CD4-positive, alpha-beta T cell treated with Interferon gamma for 1 hour (primary cell): ENCODE data around the gene TOE1.

Experiments
- DNase-seq: peaks from one replicate; pipeline ENCODE4 v3.0.0-alpha.2; 2020

Gene TOE1

GRCh38 chr1:45326627-45327623 is 13.0 kb upstream of the TOE1 start, which contains the start of gene HPDL:
TSS of gene HPDL (plus strand) at chr1:45326895. CDS start at chr1:45327149, 254 bp downstream.
- DNase-seq, result peak; percentile 59

DNA sequence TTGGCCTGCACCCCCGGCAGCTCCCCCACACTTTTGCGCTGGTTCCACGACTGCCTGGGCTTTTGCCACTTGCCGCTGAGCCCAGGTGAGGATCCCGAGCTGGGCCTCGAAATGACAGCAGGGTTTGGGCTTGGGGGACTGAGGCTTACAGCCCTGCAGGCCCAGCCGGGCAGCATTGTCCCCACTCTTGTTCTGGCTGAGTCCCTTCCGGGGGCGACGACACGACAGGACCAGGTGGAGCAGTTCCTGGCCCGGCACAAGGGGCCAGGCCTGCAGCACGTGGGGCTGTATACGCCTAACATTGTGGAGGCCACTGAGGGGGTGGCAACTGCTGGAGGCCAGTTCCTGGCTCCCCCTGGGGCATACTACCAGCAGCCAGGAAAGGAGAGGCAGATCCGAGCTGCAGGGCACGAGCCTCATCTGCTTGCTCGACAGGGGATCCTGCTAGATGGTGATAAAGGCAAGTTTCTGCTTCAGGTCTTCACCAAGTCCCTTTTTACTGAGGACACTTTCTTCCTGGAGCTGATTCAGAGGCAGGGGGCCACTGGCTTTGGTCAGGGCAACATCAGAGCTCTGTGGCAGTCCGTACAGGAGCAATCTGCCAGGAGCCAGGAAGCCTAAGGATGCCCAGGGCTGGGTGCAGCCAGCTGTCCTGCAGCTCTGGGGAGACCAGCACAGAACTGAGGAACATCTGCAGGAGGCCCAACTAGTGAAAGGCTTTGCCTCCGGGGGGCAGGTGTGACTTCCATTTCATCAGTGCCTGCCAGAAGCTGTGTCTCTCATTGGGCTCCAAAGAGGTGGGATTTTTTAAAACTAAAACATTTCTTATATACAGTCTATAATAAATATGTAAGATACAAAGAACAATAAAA is 12.1 kb upstream of the TOE1 start:
- no peak for DNase-seq

- no peak for DNase-seq
Observed at GRCh38 chr1:45328680-45329079, 11.3 kb upstream of the TOE1 start.

GRCh38 chr1:45329445-45329844 is 10.5 kb upstream of the TOE1 start:
- DNase-seq, result no peak

- no peak for DNase-seq
Observed at GRCh38 chr1:45331436-45332345, 8.3 kb upstream of the TOE1 start.

- DNase-seq, result no peak
Observed at GRCh38 chr1:45332346-45332720, 7.6 kb upstream of the TOE1 start.

- no peak for DNase-seq
Observed at GRCh38 chr1:45334308-45335245, 5.4 kb upstream of the TOE1 start.

- no peak for DNase-seq
Observed at GRCh38 chr1:45335855-45336324, 4.1 kb upstream of the TOE1 start.

- no peak for DNase-seq
Observed at GRCh38 chr1:45337630-45338325, 2.2 kb upstream of the TOE1 start.

DNA sequence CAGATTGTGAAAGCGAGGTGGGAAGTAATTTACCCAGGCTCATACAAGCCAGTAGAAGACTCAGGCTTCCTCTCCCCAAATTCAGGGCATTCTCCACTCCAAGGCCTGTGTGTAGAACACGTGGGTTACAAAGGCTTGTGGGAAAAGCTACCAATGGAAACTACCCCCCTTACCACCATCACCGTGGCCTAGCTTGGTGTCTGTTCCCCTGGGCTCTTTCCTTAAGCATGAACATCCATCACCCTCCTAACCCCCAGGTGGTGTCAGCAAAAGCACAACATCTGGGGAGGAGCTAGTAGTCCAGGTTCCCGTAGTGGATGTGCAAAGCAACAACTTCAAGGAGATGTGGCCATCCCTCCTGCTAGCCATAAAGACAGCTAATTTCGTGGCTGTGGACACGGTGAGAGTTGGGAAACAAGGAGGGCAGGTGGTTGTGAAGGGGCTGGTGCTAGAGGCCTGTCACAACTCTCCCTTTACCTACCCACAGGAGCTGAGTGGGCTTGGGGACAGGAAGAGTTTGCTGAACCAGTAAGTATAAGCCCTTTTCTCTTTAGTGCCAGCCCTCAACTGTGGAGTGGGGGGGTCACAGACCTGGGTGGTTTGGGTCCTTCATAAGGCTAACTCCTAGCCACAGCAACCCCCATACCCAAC is 971 bp downstream of the TOE1 start:
- DNase-seq, result no peak

GRCh38 chr1:45344499-45344898 is 4.5 kb downstream of the TOE1 start:
- no peak for DNase-seq

DNA sequence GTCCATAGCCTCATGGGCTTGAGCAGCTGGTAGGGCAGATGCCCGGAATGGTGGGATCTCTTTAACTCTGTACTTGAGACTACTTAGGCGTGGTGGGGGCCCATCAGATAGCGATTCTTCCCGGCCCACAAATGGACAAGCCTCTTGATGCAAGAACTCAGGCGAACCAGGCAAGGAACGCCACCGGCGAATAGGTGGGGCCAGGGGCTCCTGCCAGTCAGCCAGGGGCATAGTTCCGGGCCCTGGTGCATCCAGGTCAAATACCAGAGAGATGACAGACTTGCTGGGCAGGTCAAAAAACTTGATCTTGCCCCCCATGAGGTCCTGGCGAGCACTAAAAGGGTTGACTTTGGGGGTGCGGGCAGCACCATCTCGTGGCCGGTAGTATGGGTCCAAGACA is 5.0 kb downstream of the TOE1 start:
- DNase-seq, result no peak

GRCh38 chr1:45346473-45346872 is 6.5 kb downstream of the TOE1 start:
- no peak for DNase-seq

DNA sequence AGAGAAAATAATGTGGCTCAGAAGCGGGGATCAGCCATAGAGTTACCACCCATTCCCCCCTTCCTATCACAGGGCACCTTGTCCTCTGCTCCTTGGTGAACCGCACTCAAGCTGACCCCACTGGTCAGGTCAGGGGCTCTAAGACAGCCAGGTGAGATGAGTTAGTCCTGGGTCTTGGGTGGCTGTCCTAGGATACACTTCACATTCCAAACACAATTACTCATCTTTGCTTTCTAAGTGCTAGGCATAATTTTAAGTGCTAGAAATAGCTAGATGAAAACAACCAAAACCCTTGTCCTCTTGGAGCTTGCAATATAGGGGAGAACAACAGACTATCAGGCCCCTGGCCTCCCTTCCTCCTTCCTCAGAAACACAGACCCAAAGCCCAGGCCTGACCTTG is 8.1 kb downstream of the TOE1 start:
- DNase-seq, result no peak

GRCh38 chr1:45348609-45348965 is 8.6 kb downstream of the TOE1 start:
- no peak for DNase-seq

DNA sequence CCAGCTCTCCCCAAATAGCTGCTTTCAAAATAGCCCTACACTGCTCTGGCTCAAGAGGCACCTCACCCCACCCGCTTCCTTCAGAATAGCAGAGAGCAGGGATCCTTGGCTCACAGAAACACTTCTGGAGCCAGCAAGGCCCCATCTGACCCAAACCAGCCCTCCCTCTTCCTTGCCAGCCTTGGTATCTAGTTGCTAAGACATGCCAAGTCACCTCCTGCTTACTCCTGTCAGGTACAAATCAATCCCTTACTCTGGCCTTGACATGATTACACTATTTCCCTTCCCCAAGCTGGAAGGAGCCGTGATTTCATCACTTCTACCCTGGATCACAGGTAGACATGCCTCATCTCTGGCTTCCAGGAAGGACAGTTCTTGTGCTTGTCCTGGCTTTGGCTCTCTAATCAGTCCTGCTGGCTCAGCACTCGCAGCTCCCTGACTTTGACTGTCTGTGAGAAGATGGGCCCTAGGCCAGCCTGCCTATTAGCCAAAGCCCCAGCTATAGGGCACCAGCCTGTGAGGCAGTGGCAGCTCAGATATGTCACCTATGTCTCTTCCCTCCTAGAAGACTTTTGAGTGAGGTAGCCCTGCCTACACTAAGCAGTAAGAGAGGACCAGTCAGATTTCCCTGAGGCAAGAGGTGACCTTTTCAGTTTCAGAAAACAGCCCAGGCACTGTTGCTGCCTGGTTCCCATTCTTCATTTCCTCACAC is 9.2 kb downstream of the TOE1 start:
- DNase-seq, result no peak

GRCh38 chr1:45351508-45351907 is 11.5 kb downstream of the TOE1 start:
- DNase-seq, result no peak

- DNase-seq, result no peak
Observed at GRCh38 chr1:45353685-45354084, 13.7 kb downstream of the TOE1 start.

DNA sequence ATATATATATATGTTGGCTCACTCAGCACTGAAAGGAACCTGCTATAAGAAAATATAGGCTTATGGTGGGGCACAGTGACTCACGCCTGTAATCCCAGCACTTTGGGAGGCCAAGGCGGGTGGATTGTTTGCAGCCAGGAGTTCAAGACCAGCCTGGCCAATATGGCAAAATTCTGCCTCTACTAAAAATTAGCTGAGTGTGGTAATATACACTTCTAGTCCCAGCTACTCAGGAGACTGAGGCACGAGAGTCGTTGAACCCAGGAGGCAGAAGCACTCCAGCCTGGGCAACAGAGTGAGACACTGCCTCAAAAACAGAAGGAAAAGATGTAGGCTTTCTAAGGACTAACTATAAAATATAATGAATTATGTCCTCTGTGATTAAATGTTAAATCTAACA is 14.9 kb downstream of the TOE1 start:
- DNase-seq, result no peak

DNA sequence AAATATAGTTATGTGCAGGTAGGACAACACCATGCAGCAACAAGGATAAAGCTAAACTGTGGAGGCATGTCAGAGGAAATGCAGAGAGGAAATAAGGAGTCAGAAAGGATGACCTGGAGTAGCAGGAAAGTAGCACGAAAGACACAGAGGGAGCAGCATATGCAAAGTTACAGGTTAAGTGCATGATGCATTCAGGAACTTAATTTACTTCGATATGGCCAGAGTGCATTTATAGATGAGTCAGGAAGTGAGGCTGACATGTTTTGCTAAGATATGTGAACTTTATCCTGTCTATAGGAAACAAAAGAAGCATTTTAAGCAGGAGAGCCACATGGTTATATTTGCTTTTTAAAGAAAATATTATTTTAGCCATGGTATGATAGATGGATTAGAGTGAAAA is 15.7 kb downstream of the TOE1 start:
- no peak for DNase-seq
